ENCODE results near the gene NATD1.

The NATD1 gene

DNA sequence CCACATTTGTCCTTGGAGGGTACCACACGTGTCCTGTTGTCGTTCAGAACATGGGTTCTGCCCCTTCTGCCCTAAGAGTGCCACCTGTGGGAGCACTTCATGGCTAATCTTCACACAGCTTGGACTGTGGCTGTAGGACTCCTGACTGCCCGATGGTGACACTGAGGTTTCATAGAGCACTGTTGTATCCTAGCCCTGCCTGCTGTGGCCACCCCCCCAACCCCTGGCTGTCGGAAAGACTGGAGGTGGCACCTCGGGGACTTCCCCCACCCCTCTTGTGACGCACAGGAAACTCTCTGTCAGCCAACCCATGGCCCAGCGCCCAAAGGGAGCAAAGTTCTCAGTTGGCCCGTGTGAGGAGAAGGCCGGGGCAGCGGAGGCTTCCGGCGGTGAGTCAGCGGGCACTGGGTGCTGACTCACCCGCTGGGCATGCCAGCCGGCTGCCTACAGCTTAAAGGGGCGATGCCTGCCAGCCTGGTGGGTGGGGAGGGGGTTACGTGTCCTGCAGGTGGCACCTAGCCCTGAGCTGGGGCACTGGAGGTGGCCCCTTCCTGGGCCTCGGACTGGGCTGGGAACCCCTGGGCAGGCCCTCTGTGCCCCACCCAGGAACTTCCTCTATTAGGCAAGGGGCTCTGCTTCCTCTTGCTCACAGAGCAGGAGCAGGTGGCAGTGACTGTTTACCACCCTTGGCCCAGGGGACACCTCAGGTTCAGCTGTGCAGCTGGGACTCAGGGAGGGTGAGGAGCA lies 34.7 kb upstream of the NATD1 start:
- H4K20me1 ChIP-seq (ENCODE audit: insufficient read depth) = no peaks in the 10 kb centered on the region
- TF ChIP-seq, protein P1, sequence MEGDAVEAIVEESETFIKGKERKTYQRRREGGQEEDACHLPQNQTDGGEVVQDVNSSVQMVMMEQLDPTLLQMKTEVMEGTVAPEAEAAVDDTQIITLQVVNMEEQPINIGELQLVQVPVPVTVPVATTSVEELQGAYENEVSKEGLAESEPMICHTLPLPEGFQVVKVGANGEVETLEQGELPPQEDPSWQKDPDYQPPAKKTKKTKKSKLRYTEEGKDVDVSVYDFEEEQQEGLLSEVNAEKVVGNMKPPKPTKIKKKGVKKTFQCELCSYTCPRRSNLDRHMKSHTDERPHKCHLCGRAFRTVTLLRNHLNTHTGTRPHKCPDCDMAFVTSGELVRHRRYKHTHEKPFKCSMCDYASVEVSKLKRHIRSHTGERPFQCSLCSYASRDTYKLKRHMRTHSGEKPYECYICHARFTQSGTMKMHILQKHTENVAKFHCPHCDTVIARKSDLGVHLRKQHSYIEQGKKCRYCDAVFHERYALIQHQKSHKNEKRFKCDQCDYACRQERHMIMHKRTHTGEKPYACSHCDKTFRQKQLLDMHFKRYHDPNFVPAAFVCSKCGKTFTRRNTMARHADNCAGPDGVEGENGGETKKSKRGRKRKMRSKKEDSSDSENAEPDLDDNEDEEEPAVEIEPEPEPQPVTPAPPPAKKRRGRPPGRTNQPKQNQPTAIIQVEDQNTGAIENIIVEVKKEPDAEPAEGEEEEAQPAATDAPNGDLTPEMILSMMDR (conservative IDR thresholded peaks at IDR 0.05; ENCODE audit: low read depth, low read length) = no peak
- no peak overlapping the region for H3K4me3 ChIP-seq (IDR thresholded peaks at IDR 0.05; ENCODE audit: insufficient read depth, low read depth, low read length)
- no peaks in the 10 kb centered on the region for H3K27me3 ChIP-seq (ENCODE audit: insufficient read depth, low read depth)
- no peak overlapping the region for H2AFZ ChIP-seq (ENCODE audit: low read depth)
- H3K36me3 ChIP-seq (ENCODE audit: insufficient read depth) = no peaks in the 10 kb centered on the region
- H3K4me1 ChIP-seq (ENCODE audit: low read depth, poor library complexity, severe bottlenecking) = peaks cover 20% of the 10 kb centered on the region
- H3K27ac ChIP-seq = peak overlapping the region; percentile 89
- H3K9ac ChIP-seq = peak overlapping the region; percentile 83
- peaks cover 77% of the 10 kb centered on the region for H3K79me2 ChIP-seq (ENCODE audit: insufficient read depth, low read depth)
- H3K4me2 ChIP-seq = peak overlapping the region; percentile 94

GRCh38 chr17:21286909-21287702 lies 33.9 kb upstream of the NATD1 start:
- H3K4me3 ChIP-seq (IDR thresholded peaks at IDR 0.05; ENCODE audit: insufficient read depth, low read depth, low read length) = no peak overlapping the region
- H3K4me2 ChIP-seq = peak overlapping the region; percentile 94
- H3K27me3 ChIP-seq (ENCODE audit: insufficient read depth, low read depth) = no peaks in the 10 kb centered on the region
- no peaks in the 10 kb centered on the region for H4K20me1 ChIP-seq (ENCODE audit: insufficient read depth)
- H3K36me3 ChIP-seq (ENCODE audit: insufficient read depth) = no peaks in the 10 kb centered on the region
- H3K27ac ChIP-seq = peak overlapping the region; percentile 89
- TF ChIP-seq, protein P1 (conservative IDR thresholded peaks at IDR 0.05; ENCODE audit: low read depth, low read length) = 0 out of 2 replicates have a peak, but pooled peaks have one; percentile 11
- H3K9ac ChIP-seq = peak overlapping the region; percentile 83
- H3K4me1 ChIP-seq (ENCODE audit: low read depth, poor library complexity, severe bottlenecking) = peaks cover 20% of the 10 kb centered on the region
- no peak overlapping the region for H2AFZ ChIP-seq (ENCODE audit: low read depth)
- peaks cover 69% of the 10 kb centered on the region for H3K79me2 ChIP-seq (ENCODE audit: insufficient read depth, low read depth)

GRCh38 chr17:21286066-21286770 lies 33.0 kb upstream of the NATD1 start:
- Histone ChIP-seq H3K4me3 (IDR thresholded peaks at IDR 0.05; ENCODE audit: insufficient read depth, low read depth, low read length) (no peak overlapping the region), H2AFZ (ENCODE audit: low read depth) (no peak overlapping the region), H3K4me2 (peak overlapping the region; percentile 94), H3K79me2 (ENCODE audit: insufficient read depth, low read depth) (peaks cover 63% of the 10 kb centered on the region), H3K27me3 (ENCODE audit: insufficient read depth, low read depth) (no peaks in the 10 kb centered on the region), H3K36me3 (ENCODE audit: insufficient read depth) (no peaks in the 10 kb centered on the region), H4K20me1 (ENCODE audit: insufficient read depth) (no peaks in the 10 kb centered on the region), H3K4me1 (ENCODE audit: low read depth, poor library complexity, severe bottlenecking) (peaks cover 20% of the 10 kb centered on the region), H3K27ac (peak overlapping the region; percentile 89), H3K9ac (peak overlapping the region; percentile 83)
- TF ChIP-seq, protein P1 (conservative IDR thresholded peaks at IDR 0.05; ENCODE audit: low read depth, low read length) = no peak

All from KMS-11 (cell line).